GM12892 (cell line): ENCODE data around the gene GPX5.

ENCODE experiments used
- POLR2A ChIP-seq: IDR thresholded peaks from 2 replicates; pipeline ENCODE4 v1.6.1; 2011; ENCODE audit warnings: low read depth, low read length, control low read depth
- POLR2AphosphoS5 ChIP-seq: IDR thresholded peaks from 2 replicates; pipeline ENCODE4 v1.6.1; 2011; ENCODE audit warnings: low read depth, low read length, control low read depth
- TAF1 ChIP-seq: IDR thresholded peaks from 2 replicates; pipeline ENCODE4 v1.6.1; 2011; ENCODE audit warnings: low read depth, mild to moderate bottlenecking, control low read depth, low read length, borderline replicate concordance

- TF ChIP-seq POLR2AphosphoS5: no peak
- no peak for TF ChIP-seq POLR2A
- no peak for TF ChIP-seq TAF1
These were observed 40.2 kb upstream of the GPX5 start for GRCh38 chr6:28485482-28485881.
